NOMO-1 (cell line): ENCODE measurements around the gene SYNGAP1.
"Not testable (repeated sequence)": the region's sequence is repeated elsewhere in the genome, so short reads cannot be mapped to it uniquely, and the experiment has no call there.

Experiments used
- DNase-seq, 2 experiments: peaks; one replicate each; lab custom pipeline; 2025; ENCODE audit not compliant: unreplicated experiment in 2 of 2; lab: John Stamatoyannopoulos, UW

The SYNGAP1 gene

GRCh38 chr6:33399881-33400280, 20.0 kb upstream of the SYNGAP1 start:
- not testable (repeated sequence) for DNase-seq

- no peak for DNase-seq
Observed at GRCh38 chr6:33404884-33405283, 15.0 kb upstream of the SYNGAP1 start.

GRCh38 chr6:33405386-33405940, 14.4 kb upstream of the SYNGAP1 start:
- no peak for DNase-seq

- DNase-seq: no peak
Observed at GRCh38 chr6:33406126-33406525, 13.7 kb upstream of the SYNGAP1 start.

- DNase-seq: no peak
Observed at GRCh38 chr6:33407132-33407718, 12.6 kb upstream of the SYNGAP1 start.

GRCh38 chr6:33410050-33410710, 9.7 kb upstream of the SYNGAP1 start:
- DNase-seq: peak; percentile 93 to 98

- peak; percentile 85 to 86 for DNase-seq
Observed at GRCh38 chr6:33410711-33411631, 8.9 kb upstream of the SYNGAP1 start, which contains the start of gene PHF1. TSS of gene PHF1 (plus strand) at chr6:33411014. CDS start at chr6:33412264, 1,250 bp downstream.

GRCh38 chr6:33411632-33412005, 8.2 kb upstream of the SYNGAP1 start:
- no peak for DNase-seq

- no peak for DNase-seq
Observed at GRCh38 chr6:33412140-33413009, 7.5 kb upstream of the SYNGAP1 start.

- DNase-seq: no peak
Observed at GRCh38 chr6:33413241-33414120, 6.4 kb upstream of the SYNGAP1 start.

GRCh38 chr6:33414592-33415271, 5.1 kb upstream of the SYNGAP1 start:
- no peak for DNase-seq

GRCh38 chr6:33415831-33416230, 4.0 kb upstream of the SYNGAP1 start:
- DNase-seq: no peak

- DNase-seq: no peak
Observed at GRCh38 chr6:33416386-33417127, 3.3 kb upstream of the SYNGAP1 start.

GRCh38 chr6:33417128-33417902, 2.5 kb upstream of the SYNGAP1 start:
- DNase-seq: no peak

GRCh38 chr6:33417903-33418689, 1.8 kb upstream of the SYNGAP1 start, which contains the start of gene CUTA:
TSS of gene CUTA (minus strand) at chr6:33418107. CDS start at chr6:33418000, 107 bp downstream.
- peak; percentile 98 to 99 for DNase-seq

- DNase-seq: no peak
Observed at GRCh38 chr6:33418690-33419291, 1.1 kb upstream of the SYNGAP1 start.
